ENCODE measurements around the gene SETD1A.
"Not testable (repeated sequence)": the region's sequence is repeated elsewhere in the genome, so short reads cannot be mapped to it uniquely, and the experiment has no call there.

Gene SETD1A

DNA sequence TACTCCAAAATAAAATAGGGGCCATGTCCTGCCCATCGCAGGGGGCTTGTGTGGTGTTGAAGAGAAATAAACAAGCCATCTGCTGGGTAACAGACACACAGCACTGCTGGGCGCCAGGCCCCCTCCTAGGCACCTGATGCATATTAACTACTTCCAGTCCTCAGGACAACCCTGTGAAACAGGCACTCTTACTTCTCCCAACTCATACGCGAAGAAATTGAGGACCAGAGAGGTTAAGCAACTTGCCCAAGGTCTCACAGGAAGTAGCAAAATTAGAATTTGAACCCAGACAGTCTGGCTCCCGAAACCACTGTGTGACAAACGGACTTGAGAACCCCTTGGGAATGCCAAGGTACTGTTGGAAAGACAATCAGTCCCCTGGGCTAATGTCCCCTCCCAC lies 50.1 kb downstream of the SETD1A start:
- in situ Hi-C loops (cut with MboI; ENCODE audit: low pct_unique_long_range_greater_than_20kb, low sequenced_read_pairs, unreplicated experiment) = no loop called here
- TF ChIP-seq, protein P1, sequence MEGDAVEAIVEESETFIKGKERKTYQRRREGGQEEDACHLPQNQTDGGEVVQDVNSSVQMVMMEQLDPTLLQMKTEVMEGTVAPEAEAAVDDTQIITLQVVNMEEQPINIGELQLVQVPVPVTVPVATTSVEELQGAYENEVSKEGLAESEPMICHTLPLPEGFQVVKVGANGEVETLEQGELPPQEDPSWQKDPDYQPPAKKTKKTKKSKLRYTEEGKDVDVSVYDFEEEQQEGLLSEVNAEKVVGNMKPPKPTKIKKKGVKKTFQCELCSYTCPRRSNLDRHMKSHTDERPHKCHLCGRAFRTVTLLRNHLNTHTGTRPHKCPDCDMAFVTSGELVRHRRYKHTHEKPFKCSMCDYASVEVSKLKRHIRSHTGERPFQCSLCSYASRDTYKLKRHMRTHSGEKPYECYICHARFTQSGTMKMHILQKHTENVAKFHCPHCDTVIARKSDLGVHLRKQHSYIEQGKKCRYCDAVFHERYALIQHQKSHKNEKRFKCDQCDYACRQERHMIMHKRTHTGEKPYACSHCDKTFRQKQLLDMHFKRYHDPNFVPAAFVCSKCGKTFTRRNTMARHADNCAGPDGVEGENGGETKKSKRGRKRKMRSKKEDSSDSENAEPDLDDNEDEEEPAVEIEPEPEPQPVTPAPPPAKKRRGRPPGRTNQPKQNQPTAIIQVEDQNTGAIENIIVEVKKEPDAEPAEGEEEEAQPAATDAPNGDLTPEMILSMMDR (IDR thresholded peaks at IDR 0.05; ENCODE audit: extremely low read depth, insufficient read depth, missing control alignments) = no peak
- DNase-seq (ENCODE audit: low spot score) = no peak

DNA sequence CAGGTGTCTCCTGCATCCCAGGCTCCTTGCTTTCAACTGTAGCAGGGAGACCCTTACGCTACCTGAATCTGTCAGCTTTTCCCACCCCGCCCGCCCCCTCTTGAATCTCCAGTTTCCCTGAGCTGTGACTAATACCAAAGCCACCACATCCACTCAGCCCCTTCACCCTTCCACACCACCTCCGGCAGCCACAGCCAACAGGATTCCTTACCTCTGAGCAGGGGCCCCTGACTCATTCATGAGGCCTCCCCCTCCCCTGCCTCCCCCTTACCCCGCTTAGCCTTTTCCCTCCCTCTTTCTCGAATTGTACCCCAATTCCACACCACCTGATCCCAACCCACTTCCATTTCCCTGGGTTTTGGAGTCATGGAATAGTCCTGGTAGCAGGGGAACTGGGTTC lies 50.6 kb downstream of the SETD1A start:
- in situ Hi-C loops (cut with MboI; ENCODE audit: low pct_unique_long_range_greater_than_20kb, low sequenced_read_pairs, unreplicated experiment) = no loop called here
- no peak for DNase-seq (ENCODE audit: low spot score)
- TF ChIP-seq, protein P1 (IDR thresholded peaks at IDR 0.05; ENCODE audit: extremely low read depth, insufficient read depth, missing control alignments) = no peak

DNA sequence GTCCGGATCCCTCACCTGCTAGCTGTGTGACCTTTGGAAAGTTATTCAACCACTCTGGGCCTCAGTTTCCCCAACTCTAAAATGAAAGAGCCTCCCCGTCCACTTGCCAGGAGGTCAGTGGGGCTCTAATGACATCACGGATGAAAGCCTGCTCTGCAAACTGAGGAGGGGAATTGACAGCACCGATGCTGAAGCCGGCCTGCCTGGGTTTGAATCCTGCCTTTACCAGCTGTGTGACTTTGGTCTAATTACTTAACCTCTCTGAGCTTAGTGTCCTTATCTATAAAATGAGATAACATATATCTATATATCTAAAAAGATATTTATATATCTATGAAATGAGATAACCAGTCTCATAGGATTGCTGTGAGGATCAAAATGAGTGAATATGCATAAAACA lies 51.0 kb downstream of the SETD1A start:
- no peak for DNase-seq (ENCODE audit: low spot score)
- TF ChIP-seq, protein P1 (IDR thresholded peaks at IDR 0.05; ENCODE audit: extremely low read depth, insufficient read depth, missing control alignments) = no peak
- in situ Hi-C loops (cut with MboI; ENCODE audit: low pct_unique_long_range_greater_than_20kb, low sequenced_read_pairs, unreplicated experiment) = no loop called here

DNA sequence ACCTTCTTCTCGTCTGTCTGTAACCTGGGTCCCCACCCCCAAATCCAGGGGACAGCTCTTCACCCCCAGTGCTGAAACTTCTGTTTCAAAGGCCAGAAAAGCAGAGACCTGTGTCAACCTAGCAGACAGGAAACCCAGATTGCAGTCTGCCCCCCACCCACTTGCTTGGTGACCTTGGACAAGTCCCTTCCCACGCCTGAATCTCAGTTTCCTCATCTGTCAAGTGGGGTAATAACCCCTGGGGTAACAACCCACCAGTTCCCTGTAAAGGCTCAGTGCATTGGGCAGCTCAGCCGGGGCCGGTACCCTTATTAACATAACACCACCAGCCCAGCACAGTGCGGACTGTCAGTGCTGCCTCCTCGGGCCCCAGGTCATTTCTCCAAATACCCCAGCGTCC lies 51.6 kb downstream of the SETD1A start:
- TF ChIP-seq, protein P1 (IDR thresholded peaks at IDR 0.05; ENCODE audit: extremely low read depth, insufficient read depth, missing control alignments) = no peak
- in situ Hi-C loops (cut with MboI; ENCODE audit: low pct_unique_long_range_greater_than_20kb, low sequenced_read_pairs, unreplicated experiment) = no loop called here
- no peak for DNase-seq (ENCODE audit: low spot score)

DNA sequence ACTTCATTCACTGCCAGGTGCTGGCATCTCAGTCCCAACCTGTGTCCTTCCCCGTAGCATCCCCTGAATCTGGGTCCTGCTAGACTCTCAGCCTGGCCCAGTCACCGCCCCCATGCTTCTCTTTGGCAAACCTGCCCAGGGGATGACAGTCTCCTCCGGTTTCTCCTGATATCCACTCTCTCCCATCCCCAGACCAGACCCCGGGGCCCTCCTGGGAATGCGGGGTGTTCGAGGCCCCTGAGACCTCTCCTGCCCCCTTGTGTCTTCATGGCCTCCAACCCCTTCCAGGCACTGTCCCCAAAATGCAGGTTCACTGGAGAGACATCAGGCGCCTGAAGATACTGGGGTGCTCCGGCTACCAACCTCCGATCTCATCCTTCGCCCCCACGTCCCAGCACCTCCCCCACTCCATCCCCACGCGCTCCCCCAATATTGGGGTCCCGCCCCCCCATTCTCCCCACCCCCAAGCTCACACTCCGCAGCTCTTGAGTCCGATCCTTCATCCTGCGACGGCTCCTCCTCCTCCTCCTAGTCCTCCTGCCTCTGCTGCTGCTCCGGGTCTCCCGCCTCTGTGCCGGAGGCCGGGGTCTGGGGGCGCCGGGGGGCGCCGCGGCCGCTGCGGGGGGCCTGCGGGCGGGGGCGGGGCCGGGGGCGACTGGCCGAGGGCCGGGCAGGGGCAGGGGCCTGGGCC lies 52.5 kb downstream of the SETD1A start:
- no peak for DNase-seq (ENCODE audit: low spot score)
- TF ChIP-seq, protein P1 (IDR thresholded peaks at IDR 0.05; ENCODE audit: extremely low read depth, insufficient read depth, missing control alignments) = peak; percentile 15
- in situ Hi-C loops (cut with MboI; ENCODE audit: low pct_unique_long_range_greater_than_20kb, low sequenced_read_pairs, unreplicated experiment) = no loop called here

DNA sequence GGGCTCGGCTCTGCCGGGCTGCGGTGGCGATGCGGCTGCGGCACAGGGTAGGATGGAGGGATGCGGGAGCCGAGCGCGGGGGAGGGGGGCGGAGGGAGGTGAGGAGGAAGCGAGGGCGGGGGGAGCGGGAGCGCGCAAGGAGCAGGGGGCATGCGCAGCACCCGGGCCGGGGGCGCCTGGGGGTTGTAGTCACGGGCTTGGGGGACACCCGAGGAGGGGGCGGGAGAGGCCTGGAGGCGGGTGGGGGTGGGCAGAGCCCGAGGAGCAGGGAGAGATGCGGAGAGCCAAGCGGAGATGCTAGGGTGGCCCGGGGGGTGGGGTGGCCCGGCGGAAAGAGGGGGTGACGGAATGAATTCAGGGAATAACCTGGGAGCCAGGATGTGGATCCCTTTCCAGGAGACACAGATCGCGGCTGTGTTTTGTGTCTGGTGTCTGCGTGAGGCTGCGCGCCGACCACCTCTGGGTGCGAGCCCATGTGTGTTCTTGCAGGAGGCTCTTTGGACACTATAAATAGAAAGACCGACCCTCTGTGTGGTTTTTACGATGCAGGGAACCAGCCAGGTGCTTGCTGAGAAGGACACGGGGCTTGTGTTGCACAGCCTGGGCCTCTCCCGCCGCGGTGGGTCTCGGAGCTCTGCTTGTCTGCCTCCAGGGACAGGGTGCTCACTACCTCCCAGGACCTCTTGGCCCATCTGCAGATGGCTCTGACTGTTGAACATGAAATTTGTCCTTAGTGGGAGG lies 53.2 kb downstream of the SETD1A start, which contains the start of gene STX1B:
STX1B (minus strand) TSS at position 54 of the 741 bp plus-strand sequence. CDS start 242 bp downstream, outside the sequence.
- DNase-seq (ENCODE audit: low spot score) = no peak
- in situ Hi-C loops (cut with MboI; ENCODE audit: low pct_unique_long_range_greater_than_20kb, low sequenced_read_pairs, unreplicated experiment) = no loop called here
- TF ChIP-seq, protein P1 (IDR thresholded peaks at IDR 0.05; ENCODE audit: extremely low read depth, insufficient read depth, missing control alignments) = no peak

DNA sequence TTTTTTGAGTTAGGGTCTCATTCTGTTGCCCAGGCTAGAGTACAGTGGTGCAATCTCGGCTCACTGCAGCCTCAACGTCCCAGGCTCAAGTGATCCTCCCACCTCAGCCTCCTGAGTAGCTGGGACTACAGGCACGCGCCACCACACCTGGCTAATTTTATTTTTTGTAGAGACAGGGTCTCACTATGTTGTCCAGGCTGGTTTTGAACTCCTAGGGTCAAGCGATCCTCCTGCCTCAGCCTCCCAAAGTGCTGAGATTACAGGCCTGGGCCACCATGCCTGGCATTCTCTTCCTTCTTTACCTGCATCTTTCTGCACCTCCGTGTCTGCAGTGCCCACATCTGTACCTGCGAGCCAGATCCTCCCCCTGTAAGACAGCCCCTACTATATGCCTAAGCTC lies 54.3 kb downstream of the SETD1A start:
- DNase-seq (ENCODE audit: low spot score); in situ Hi-C loops (cut with MboI; ENCODE audit: low pct_unique_long_range_greater_than_20kb, low sequenced_read_pairs, unreplicated experiment): not testable (repeated sequence)

DNA sequence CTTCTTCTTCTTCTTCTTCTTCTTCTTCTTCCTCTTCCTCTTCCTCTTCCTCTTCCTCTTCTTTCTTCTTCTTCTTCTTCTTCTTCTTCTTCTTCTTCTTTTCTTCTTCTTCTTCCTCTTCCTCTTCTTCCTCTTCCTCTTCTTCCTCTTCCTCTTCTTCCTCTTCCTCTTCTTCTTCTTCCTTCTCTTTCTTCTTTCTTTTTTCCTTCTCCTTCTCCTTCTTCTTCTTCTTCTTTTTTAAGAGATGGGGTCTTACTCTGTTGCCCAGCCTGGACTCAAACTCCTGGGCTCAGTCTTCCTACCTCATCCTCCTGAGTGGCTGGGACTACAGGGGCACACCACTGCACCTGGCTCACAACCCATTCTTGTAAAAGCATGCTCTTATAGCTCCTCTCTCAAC lies 55.7 kb downstream of the SETD1A start:
- in situ Hi-C loops (cut with MboI; ENCODE audit: low pct_unique_long_range_greater_than_20kb, low sequenced_read_pairs, unreplicated experiment); DNase-seq (ENCODE audit: low spot score): not testable (repeated sequence)

Measured in GM13977 (cell line).